Left forelimb (tissue), 1 donor: ENCODE data around the gene CLN3.
"Not testable (repeated sequence)": the region's sequence is repeated elsewhere in the genome, so short reads cannot be mapped to it uniquely, and the experiment has no call there.

Experiments
- DNase-seq: peaks from one replicate; pipeline ENCODE4 v3.0.0-alpha.2; 2018; ENCODE audit warnings: low spot score

CLN3 gene

DNA sequence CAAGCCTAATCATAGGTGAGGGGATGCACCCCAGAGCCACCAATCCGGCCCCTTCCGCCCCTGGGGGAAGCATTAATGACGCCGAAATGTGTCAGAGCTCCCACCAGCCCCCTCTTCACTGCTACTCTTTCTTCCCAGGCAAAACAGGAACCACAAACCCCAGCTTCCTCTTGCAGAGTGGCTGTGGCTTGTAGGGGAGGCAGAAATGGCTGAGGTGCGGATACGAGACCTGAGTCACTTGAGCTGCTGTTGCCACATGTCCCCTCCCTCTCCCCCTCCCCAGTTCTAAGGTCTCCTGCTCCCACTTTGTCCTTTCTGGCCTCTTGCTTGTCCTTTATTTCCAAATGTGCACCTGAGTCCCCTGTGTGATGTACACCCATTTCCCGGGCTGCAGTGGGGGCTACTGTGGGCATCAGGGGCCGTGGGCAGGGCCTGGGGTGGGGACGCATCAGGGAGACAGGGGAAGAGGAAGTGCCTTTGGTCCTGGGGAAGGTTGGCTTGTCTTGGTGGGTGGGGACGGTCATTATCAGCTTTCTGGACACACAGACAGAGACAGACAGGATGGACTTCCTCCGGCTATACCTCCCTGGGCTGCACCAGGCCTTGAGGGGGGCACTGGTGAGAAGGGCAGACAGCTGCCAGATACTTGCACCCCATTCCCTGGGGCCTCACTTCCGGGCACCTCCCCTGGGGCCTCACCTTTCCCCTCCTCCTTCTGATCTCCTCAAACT lies 2.4 kb upstream of the CLN3 start, which contains the start of gene APOBR:
APOBR (plus strand) TSS at position 523 of the 731 bp plus-strand sequence; CDS start at position 562, 39 bp downstream.
- no peak for DNase-seq

DNA sequence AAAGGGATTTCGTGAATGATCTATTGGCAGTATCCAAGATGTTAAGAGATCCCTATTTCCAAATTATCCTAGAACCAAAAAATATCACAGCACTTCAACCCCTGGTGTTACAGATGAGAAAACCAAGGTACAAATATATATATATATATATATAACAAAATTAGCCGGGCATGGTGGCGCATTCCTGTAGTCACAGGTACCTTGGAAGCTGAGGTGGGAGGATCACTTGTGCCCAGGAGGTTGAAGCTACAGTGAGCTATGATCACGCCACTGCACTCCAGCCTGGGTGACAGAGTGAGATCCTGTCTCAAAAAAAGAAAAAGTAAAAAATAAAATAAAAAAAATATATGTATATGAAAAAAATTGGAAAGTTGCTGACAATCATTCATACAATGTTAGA lies 637 bp upstream of the CLN3 start:
- DNase-seq = no peak

GRCh38 chr16:28491230-28491969 lies 474 bp downstream of the CLN3 start:
- DNase-seq = no peak

GRCh38 chr16:28486266-28486665 lies 5.6 kb downstream of the CLN3 start:
- DNase-seq = no peak

GRCh38 chr16:28483361-28483760 lies 8.5 kb downstream of the CLN3 start:
- not testable (repeated sequence) for DNase-seq

- DNase-seq = no peak
These were observed 9.8 kb downstream of the CLN3 start for GRCh38 chr16:28482026-28482425.

DNA sequence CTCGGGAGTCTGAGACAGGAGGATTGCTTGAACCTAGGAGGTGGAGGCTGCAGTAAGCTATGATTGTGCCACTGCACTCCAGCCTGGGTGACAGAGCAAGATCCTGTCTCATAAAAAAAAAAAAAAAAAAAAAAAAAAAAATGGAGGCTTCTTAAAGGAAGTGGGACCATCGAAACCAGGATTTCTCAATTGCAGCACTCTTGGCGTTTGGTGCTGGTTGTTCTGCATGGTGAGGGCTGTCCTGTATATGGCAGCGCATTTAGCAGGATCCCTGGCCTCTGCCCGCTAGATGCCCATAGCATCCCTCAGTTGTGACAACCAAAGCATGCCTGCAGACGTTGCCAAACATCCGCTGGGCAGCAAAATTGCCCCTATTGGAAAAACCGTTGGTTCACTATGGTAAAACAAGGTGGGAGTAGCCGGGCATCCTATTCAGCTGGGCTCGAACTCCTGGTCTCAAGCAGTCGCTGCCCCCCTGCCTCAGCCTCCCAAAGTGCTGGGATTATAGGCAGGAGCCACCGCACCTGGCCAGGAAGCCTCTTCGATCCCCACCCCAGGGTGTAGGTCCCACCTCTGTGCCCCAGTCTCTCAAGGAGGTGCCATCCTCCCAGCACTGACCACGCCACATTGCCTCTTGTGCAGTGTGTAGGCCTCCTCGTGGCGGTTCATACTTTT lies 13.2 kb downstream of the CLN3 start:
- no peak for DNase-seq

DNA sequence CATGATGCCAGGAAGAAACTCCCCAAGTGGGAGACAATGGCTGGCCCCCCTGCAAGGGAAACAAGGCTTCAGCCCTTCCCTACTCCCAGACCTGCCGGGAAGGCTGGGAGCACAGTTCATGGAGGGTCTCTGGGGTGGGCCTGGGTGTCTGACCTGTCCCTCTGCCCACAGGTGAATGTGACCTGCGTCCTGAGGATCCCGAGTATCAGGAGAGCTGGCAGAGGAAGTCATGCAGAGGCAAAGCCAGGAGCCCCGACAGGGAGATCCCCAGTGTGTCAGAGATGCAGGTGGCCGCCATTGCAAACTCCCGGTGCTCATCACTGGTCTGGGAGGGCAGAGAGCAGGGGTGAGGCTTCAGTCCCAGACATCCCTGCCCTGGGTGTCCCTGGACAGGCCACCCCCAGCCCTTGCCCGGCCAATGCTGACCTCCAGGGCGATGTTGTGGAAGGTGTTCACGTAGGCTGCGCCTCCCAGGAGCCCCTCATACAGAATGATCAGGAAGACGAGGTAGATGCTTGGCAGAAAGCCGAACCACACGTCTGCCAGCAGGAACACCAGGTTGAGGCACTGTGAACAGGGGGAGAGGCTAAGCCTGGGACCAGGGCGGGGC lies 14.5 kb downstream of the CLN3 start:
- DNase-seq = no peak

GRCh38 chr16:28475221-28475620 lies 16.7 kb downstream of the CLN3 start:
- no peak for DNase-seq

- no peak for DNase-seq
These were observed 18.1 kb downstream of the CLN3 start for GRCh38 chr16:28473714-28474265.

DNA sequence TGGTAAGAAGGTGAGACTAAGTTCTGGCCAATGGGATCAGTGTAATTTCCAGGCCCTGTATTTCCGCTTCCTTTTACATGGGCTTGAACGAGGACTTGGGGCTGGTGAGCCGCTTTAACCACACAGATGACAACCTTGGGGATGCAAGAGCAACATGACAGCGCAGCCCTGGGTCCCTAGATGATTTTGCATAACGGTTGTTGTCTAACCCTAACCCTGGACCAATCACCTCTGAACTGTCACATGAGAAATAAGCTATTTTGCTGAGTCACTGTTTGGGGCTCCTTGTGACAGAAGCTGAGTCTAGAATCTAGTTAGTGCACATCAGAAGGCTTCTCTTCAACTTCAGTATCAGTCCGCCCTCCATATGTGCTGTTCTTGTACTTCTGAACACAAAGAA lies 44.8 kb downstream of the CLN3 start:
- DNase-seq = not testable (repeated sequence)

GRCh38 chr16:28446388-28446787 lies 45.5 kb downstream of the CLN3 start:
- not testable (repeated sequence) for DNase-seq

DNA sequence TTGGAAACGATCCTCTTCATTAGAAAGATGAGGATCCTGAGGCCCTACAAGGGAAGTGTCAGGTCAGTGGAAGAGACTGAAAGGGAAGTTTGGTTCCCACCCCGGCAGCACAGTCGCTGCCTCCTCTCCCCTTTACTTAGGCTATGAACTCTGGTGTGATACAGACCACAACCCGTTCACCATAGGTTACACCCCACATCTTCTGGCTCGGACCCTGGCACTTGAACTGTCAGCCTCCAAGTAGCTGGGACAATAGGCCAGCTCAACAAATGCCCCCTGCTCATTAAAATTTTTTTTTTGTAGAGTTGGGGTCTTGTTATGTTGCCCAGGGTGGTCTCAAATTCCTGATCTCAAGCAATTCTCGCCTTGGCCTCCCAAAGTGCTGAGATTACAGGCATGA lies 47.9 kb downstream of the CLN3 start:
- DNase-seq = not testable (repeated sequence)

- not testable (repeated sequence) for DNase-seq
These were observed 53.0 kb downstream of the CLN3 start for GRCh38 chr16:28438899-28439298.

DNA sequence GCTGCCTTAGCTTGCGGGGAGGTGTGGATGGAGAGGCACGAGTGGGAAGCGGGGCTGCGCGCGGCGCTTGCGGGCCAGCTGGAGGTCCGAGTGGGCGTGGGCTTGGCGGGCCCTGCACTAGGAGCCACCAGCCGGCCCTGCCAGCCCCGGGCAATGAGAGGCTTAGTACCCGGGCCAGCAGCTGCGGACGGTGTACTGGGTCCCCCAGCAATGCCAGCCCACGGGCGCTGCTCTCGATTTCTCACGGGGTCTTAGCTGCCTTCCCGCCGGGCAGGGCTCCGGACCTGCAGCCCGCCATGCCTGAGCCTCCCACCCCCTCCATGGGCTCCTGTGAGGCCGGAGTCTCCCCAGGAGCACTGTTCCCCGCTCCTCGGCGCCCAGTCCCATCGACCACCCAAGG lies 56.5 kb downstream of the CLN3 start:
- not testable (repeated sequence) for DNase-seq
